Fibroblast of lung (primary cell): ENCODE results near the gene NUS1. TPM values are rescaled to one million over a fixed set of nuclear protein-coding genes. Genes with fewer than 3 reads are reported as not detected.
"Not testable (repeated sequence)": the region's sequence is repeated elsewhere in the genome, so short reads cannot be mapped to it uniquely, and the experiment has no call there.

ENCODE experiments used
- DNase-seq, 2 donors: peaks; one replicate each; pipeline versions ENCODE4 v3.0.0 to v3.0.0-alpha.2; 2010; ENCODE audit warnings: low read depth in 2 of 2
- H2AFZ ChIP-seq: 2 replicates; pipeline ENCODE4 v1.5.1; 2012; ENCODE audit warnings: low read length, control low read depth, inconsistent platforms
- H3K27ac ChIP-seq: 2 replicates; pipeline ENCODE4 v1.5.1; 2011; ENCODE audit warnings: low read length, control low read depth; ENCODE audit not compliant: insufficient read depth
- H3K27me3 ChIP-seq: 2 replicates; pipeline ENCODE4 v1.5.1; 2011; ENCODE audit warnings: mild to moderate bottlenecking, low read length; ENCODE audit not compliant: control insufficient read depth, insufficient read depth
- H3K36me3 ChIP-seq: 2 replicates; pipeline ENCODE4 v1.5.1; 2011; ENCODE audit warnings: low read length; ENCODE audit not compliant: control insufficient read depth, insufficient read depth
- H3K4me1 ChIP-seq: 2 replicates; pipeline ENCODE4 v1.5.1; 2011; ENCODE audit warnings: low read length; ENCODE audit not compliant: control insufficient read depth, insufficient read depth; ENCODE audit errors: extremely low read depth
- H3K4me2 ChIP-seq: 2 replicates; pipeline ENCODE4 v1.5.1; 2011; ENCODE audit warnings: low read length, control low read depth; ENCODE audit not compliant: insufficient read depth; ENCODE audit errors: extremely low read depth
- H3K4me3 ChIP-seq, 4 experiments: fragments of 200-600 bp in 1 of 4; sonication (generic) in 1 of 4; replicated peaks in 1 of 4; 2 replicates each; pipeline ENCODE4 v1.5.1; 2011 to 2016; ENCODE audit warnings: low read length in 4 of 4, low read depth in 3 of 4, mild to moderate bottlenecking in 3 of 4, control low read depth in 2 of 4, inconsistent platforms in 1 of 4, mixed read lengths in 1 of 4; ENCODE audit not compliant: insufficient read depth in 1 of 4; ENCODE audit errors: control extremely low read depth in 1 of 4
- H3K79me2 ChIP-seq: 2 replicates; pipeline ENCODE4 v1.5.1; 2012; ENCODE audit warnings: mild to moderate bottlenecking, low read length, inconsistent platforms; ENCODE audit not compliant: control insufficient read depth, insufficient read depth
- H3K9ac ChIP-seq: 2 replicates; pipeline ENCODE4 v1.5.1; 2011; ENCODE audit warnings: mild to moderate bottlenecking, low read length, control low read depth; ENCODE audit not compliant: insufficient read depth
- H3K9me3 ChIP-seq: 2 replicates; pipeline ENCODE4 v1.5.1; 2012; ENCODE audit warnings: low read depth, low read length; ENCODE audit not compliant: control insufficient read depth, insufficient read depth
- H4K20me1 ChIP-seq: 2 replicates; pipeline ENCODE4 v1.5.1; 2011; ENCODE audit warnings: low read length; ENCODE audit not compliant: control insufficient read depth, insufficient read depth; ENCODE audit errors: extremely low read depth
- EZH2 ChIP-seq: IDR thresholded peaks from 2 replicates; pipeline ENCODE4 v1.5.1; 2012; ENCODE audit warnings: low read length, control low read depth, mild to moderate bottlenecking; ENCODE audit errors: missing control alignments
- polyA plus RNA-seq, 2 donors: library from polyadenylated mRNA; depleted of rRNA in 1 of 2; stranded (reverse) in 1 of 2; unstranded in 1 of 2; fragments of >200 nt; gene quantifications; 2 replicates each; pipeline ENCODE4 v1.2.1, GENCODE V29; 2011 to 2012; ENCODE audit warnings: missing spikeins in 1 of 2
- total RNA-seq: library from RNA; depleted of rRNA; stranded (reverse); fragments of >200 nt; gene quantifications from 2 replicates; pipeline ENCODE4 v1.2.1, GENCODE V29; 2014
- TF ChIP-seq, protein P1 (sequence below), 2 donors: IDR thresholded peaks in 1 of 2; conservative IDR thresholded peaks in 1 of 2; 1 replicate in 1 of 2; 2 replicates in 1 of 2; pipeline ENCODE4 v1.5.1; 2011 to 2012; ENCODE audit warnings: low read length in 2 of 2, control low read depth in 1 of 2, inconsistent platforms in 1 of 2, low read depth in 1 of 2, mild to moderate bottlenecking in 1 of 2

NUS1 gene
- total and polyA plus RNA-seq, 2 donors (not counting 1 experiment from before 2014, with no cell fraction given), result 15.4 to 32.9 TPM

DNA sequence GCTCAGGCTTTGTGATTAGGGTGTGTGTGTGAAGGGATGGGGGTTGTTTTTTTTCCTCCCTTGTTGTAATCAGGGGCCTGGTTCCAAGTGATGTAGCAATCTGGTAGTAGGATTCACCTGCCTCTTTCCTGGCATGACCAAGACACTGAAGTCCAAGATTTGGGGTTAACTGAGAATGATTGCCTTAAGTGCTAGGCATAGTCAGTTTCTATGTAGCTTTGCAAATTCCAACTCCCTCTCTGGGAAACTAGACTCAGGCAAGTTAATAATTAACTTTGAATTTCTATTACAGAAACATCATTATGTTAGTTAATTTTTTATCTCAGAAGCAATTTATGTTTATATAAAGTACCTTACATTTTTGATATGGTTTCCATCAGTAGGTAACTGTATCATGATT is 43.6 kb downstream of the NUS1 start:
- Histone ChIP-seq H4K20me1 (no peaks in the 10 kb centered on the region), H3K4me3 (no peak overlapping the region), H3K9me3 (no peaks in the 10 kb centered on the region), H3K9ac (no peak overlapping the region), H3K36me3 (no peaks in the 10 kb centered on the region), H3K79me2 (no peaks in the 10 kb centered on the region), H3K27ac (no peak overlapping the region), H3K27me3 (no peaks in the 10 kb centered on the region), H3K4me2 (no peak overlapping the region), H2AFZ (no peak overlapping the region), H3K4me1 (no peaks in the 10 kb centered on the region)
- TF ChIP-seq, protein P1, sequence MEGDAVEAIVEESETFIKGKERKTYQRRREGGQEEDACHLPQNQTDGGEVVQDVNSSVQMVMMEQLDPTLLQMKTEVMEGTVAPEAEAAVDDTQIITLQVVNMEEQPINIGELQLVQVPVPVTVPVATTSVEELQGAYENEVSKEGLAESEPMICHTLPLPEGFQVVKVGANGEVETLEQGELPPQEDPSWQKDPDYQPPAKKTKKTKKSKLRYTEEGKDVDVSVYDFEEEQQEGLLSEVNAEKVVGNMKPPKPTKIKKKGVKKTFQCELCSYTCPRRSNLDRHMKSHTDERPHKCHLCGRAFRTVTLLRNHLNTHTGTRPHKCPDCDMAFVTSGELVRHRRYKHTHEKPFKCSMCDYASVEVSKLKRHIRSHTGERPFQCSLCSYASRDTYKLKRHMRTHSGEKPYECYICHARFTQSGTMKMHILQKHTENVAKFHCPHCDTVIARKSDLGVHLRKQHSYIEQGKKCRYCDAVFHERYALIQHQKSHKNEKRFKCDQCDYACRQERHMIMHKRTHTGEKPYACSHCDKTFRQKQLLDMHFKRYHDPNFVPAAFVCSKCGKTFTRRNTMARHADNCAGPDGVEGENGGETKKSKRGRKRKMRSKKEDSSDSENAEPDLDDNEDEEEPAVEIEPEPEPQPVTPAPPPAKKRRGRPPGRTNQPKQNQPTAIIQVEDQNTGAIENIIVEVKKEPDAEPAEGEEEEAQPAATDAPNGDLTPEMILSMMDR (conservative IDR thresholded peaks at IDR 0.05 in 1 of 2, IDR thresholded peaks at IDR 0.05 in 1 of 2; ENCODE audit: low read depth in 1 of 2, low read length in 2 of 2), result no peak
- no peak for TF ChIP-seq EZH2
- no peak for DNase-seq

DNA sequence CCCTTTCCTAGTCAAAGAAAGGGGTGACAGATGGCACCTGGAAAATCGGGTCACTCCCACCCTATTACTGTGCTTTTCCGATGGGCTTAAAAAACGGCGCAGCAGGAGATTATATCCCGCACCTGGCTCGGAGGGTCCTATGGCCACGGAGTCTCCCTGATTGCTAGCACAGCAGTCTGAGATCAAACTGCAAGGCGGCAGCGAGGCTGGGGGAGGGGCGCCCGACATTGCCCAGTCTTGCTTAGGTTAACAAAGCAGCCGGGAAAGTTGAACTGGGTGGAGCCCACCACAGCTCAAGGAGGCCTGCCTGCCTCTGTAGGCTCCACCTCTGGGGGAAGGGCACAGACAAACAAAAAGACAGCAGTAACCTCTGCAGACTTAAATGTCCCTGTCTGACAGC is 46.3 kb downstream of the NUS1 start:
- not testable (repeated sequence) for H3K27me3 ChIP-seq, H4K20me1 ChIP-seq, H3K4me2 ChIP-seq, H2AFZ ChIP-seq, DNase-seq, H3K9me3 ChIP-seq, H3K27ac ChIP-seq, H3K4me1 ChIP-seq, H3K4me3 ChIP-seq, H3K36me3 ChIP-seq, H3K9ac ChIP-seq, H3K79me2 ChIP-seq

DNA sequence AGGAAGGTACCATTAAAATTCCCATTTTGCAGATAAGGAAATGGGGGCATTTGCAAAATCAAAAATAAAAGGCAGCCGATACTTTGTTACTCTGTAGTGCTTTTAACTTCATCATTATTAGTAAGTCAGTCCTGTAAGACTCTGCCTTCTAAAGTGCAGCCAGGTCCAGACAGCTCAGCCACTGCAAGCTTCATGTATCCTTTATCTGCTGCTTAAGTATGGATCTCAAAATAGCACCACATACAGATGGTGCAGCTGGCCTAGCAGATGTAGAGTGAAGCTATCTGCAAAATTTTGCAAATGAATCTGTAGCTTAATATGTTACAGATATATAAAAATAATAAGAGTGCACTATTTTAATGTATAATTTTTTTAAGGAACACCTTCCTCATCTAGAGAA is 53.4 kb downstream of the NUS1 start:
- H3K4me2 ChIP-seq, result no peak overlapping the region
- no peaks in the 10 kb centered on the region for H4K20me1 ChIP-seq
- DNase-seq, result no peak
- H3K79me2 ChIP-seq, result no peaks in the 10 kb centered on the region
- no peak overlapping the region for H3K9ac ChIP-seq
- H3K9me3 ChIP-seq, result no peaks in the 10 kb centered on the region
- no peaks in the 10 kb centered on the region for H3K4me1 ChIP-seq
- H3K27ac ChIP-seq, result no peak overlapping the region
- no peak for TF ChIP-seq EZH2
- TF ChIP-seq, protein P1 (conservative IDR thresholded peaks at IDR 0.05 in 1 of 2, IDR thresholded peaks at IDR 0.05 in 1 of 2; ENCODE audit: low read depth in 1 of 2, low read length in 2 of 2), result no peak
- H2AFZ ChIP-seq, result no peak overlapping the region
- H3K27me3 ChIP-seq, result no peaks in the 10 kb centered on the region
- no peak overlapping the region for H3K4me3 ChIP-seq
- H3K36me3 ChIP-seq, result no peaks in the 10 kb centered on the region
